Measurements from ENCODE around the gene APOB.

APOB gene

DNA sequence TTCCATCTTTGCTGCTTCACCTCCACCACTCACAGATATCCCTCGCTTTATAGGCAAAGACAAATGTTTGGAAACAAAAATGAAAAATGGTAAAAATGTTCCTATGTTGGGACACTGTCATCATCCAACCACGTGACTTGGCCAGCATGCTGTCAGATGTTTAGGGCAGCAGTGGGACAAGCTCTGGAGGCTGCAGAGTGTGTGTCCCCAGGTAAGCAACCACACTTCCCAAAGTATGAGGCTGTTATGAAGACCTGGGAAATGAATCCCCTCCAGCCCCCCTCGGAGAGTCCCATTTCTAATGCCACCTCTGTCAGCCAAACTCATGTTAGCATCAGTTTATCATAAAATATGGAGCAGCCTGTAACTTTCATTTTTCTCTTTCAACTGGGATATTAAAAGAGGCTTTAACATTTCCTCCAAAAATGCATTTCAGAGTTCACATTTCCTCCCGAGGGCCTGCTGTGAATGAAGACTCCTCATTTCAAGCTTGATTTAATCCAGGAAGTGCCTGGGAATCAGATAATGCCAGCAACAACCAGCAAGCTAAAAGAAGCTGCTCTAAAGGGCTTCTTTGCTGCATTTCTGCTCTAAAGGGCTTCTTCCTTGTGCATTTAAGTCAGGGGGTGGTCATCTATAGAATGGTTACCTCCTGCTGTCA lies 66.2 kb downstream of the APOB start:
- TF ChIP-seq, protein P1, sequence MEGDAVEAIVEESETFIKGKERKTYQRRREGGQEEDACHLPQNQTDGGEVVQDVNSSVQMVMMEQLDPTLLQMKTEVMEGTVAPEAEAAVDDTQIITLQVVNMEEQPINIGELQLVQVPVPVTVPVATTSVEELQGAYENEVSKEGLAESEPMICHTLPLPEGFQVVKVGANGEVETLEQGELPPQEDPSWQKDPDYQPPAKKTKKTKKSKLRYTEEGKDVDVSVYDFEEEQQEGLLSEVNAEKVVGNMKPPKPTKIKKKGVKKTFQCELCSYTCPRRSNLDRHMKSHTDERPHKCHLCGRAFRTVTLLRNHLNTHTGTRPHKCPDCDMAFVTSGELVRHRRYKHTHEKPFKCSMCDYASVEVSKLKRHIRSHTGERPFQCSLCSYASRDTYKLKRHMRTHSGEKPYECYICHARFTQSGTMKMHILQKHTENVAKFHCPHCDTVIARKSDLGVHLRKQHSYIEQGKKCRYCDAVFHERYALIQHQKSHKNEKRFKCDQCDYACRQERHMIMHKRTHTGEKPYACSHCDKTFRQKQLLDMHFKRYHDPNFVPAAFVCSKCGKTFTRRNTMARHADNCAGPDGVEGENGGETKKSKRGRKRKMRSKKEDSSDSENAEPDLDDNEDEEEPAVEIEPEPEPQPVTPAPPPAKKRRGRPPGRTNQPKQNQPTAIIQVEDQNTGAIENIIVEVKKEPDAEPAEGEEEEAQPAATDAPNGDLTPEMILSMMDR (IDR thresholded peaks at IDR 0.05; ENCODE audit: borderline replicate concordance, extremely low read depth, low read length, poor library complexity, severe bottlenecking): no peak
- no peaks in the 10 kb centered on the region for H3K9me3 ChIP-seq (ENCODE audit: insufficient read depth, low read length, severe bottlenecking)
- H3K79me2 ChIP-seq (ENCODE audit: insufficient read depth, low read length): no peaks in the 10 kb centered on the region
- H2AFZ ChIP-seq (ENCODE audit: low read depth, low read length): no peak overlapping the region
- no peaks in the 10 kb centered on the region for H3K27me3 ChIP-seq (ENCODE audit: insufficient read depth, low read length, poor library complexity)
- no peak overlapping the region for H3K27ac ChIP-seq (ENCODE audit: low read length)
- ATAC-seq (ENCODE audit: insufficient read depth, low read depth) (no peak), DNase-seq (no peak)
- no peaks in the 10 kb centered on the region for H3K36me3 ChIP-seq (ENCODE audit: insufficient read depth, low read length)
- no peak overlapping the region for H3K4me2 ChIP-seq (ENCODE audit: insufficient read depth, low read length)
- H3K4me1 ChIP-seq (ENCODE audit: insufficient read depth, low read length): no peaks in the 10 kb centered on the region
- H3K9ac ChIP-seq (ENCODE audit: low read depth, low read length): no peak overlapping the region
- H4K20me1 ChIP-seq (ENCODE audit: insufficient read depth, low read length): no peaks in the 10 kb centered on the region
- H3K4me3 ChIP-seq (ENCODE audit: low read depth in 1 of 2, low read length in 2 of 2): no peak overlapping the region

DNA sequence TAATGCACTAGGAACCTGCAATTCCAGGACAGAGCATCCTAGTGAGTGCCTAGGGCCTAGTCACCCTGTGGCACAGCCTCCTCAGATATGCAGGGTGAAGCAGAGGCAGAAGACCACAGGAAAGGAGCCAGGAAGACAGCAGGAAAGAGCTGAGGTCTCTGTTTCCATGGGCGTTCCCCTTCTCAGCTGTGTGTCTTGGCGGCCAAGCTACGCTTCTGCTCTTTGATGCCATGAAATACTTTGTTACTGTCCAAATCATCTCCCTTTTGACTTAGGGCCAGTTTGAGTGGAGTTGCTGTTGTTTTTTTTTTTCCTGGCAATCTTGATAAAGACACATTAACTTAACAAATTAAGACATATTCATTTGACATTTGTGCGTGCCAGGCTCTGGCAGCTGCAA lies 67.3 kb downstream of the APOB start:
- Histone ChIP-seq H2AFZ (ENCODE audit: low read depth, low read length) (no peak overlapping the region), H4K20me1 (ENCODE audit: insufficient read depth, low read length) (no peaks in the 10 kb centered on the region), H3K4me3 (ENCODE audit: low read depth in 1 of 2, low read length in 2 of 2) (no peak overlapping the region), H3K9ac (ENCODE audit: low read depth, low read length) (no peak overlapping the region), H3K4me2 (ENCODE audit: insufficient read depth, low read length) (no peak overlapping the region), H3K4me1 (ENCODE audit: insufficient read depth, low read length) (no peaks in the 10 kb centered on the region), H3K79me2 (ENCODE audit: insufficient read depth, low read length) (no peaks in the 10 kb centered on the region), H3K36me3 (ENCODE audit: insufficient read depth, low read length) (no peaks in the 10 kb centered on the region), H3K27me3 (ENCODE audit: insufficient read depth, low read length, poor library complexity) (no peaks in the 10 kb centered on the region), H3K27ac (ENCODE audit: low read length) (no peak overlapping the region), H3K9me3 (ENCODE audit: insufficient read depth, low read length, severe bottlenecking) (no peaks in the 10 kb centered on the region)
- DNase-seq (no peak), ATAC-seq (ENCODE audit: insufficient read depth, low read depth) (no peak)
- TF ChIP-seq EZH2 (IDR thresholded peaks at IDR 0.05; ENCODE audit: borderline replicate concordance, low read depth, low read length, severe bottlenecking): no peak
- TF ChIP-seq, protein P1 (IDR thresholded peaks at IDR 0.05; ENCODE audit: borderline replicate concordance, extremely low read depth, low read length, poor library complexity, severe bottlenecking): no peak

DNA sequence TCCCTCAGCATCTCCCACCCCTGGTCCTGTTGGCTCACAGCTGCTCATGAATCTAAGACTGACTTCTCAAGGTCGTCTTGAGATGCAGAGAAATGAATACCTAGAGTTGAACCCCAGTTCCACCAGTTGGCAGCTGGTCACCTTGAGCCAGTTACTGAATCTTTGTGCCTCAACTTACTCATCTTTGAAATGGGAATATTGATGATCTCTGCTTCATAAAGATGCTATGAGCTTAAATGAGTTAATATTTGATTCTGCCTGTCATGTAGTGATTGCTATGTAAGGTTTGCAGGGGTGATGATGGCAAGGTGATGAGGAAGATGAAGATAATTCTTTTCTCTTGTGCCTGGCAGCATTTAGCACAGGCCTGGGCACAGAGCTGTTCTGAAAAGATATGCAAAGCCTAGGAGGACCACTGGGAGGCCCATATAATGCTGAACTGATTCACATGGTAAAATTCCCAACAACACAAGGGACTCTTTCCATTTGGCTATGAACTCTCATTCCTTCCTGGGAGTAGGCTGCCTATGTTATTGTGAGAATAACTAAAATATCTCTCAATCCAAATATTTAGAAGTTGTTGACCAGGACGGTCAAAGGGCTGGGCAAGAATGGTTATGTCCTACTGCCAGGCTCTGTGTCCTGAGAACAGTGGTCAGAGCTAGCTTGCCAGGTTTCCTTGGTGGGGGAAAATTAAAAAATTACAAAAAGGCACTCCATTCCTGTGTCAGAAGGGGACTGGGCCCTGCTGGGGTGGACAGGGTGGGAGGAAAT lies 70.9 kb downstream of the APOB start:
- H4K20me1 ChIP-seq (ENCODE audit: insufficient read depth, low read length): no peaks in the 10 kb centered on the region; the same call in 1 of the 2 replicates
- no peak overlapping the region for H2AFZ ChIP-seq (ENCODE audit: low read depth, low read length)
- TF ChIP-seq, protein P1 (IDR thresholded peaks at IDR 0.05; ENCODE audit: borderline replicate concordance, extremely low read depth, low read length, poor library complexity, severe bottlenecking): no peak
- TF ChIP-seq EZH2 (IDR thresholded peaks at IDR 0.05; ENCODE audit: borderline replicate concordance, low read depth, low read length, severe bottlenecking): no peak
- no peaks in the 10 kb centered on the region for H3K4me1 ChIP-seq (ENCODE audit: insufficient read depth, low read length)
- no peak overlapping the region for H3K9ac ChIP-seq (ENCODE audit: low read depth, low read length)
- no peaks in the 10 kb centered on the region for H3K79me2 ChIP-seq (ENCODE audit: insufficient read depth, low read length)
- peaks cover 4% of the 10 kb centered on the region for H3K27me3 ChIP-seq (ENCODE audit: insufficient read depth, low read length, poor library complexity)
- no peak overlapping the region for H3K27ac ChIP-seq (ENCODE audit: low read length)
- ATAC-seq (ENCODE audit: insufficient read depth, low read depth) (no peak), DNase-seq (no peak)
- no peak overlapping the region for H3K4me2 ChIP-seq (ENCODE audit: insufficient read depth, low read length)
- no peaks in the 10 kb centered on the region for H3K36me3 ChIP-seq (ENCODE audit: insufficient read depth, low read length)
- H3K9me3 ChIP-seq (ENCODE audit: insufficient read depth, low read length, severe bottlenecking): no peaks in the 10 kb centered on the region
- H3K4me3 ChIP-seq (ENCODE audit: low read depth in 1 of 2, low read length in 2 of 2): no peak overlapping the region

All from DND-41 (cell line).